Choroid plexus epithelial cell (primary cell): ENCODE data around the gene KLHDC8A.

Experiments used
- DNase-seq: peaks from one replicate; pipeline ENCODE4 v3.0.0-alpha.2; 2010; ENCODE audit warnings: low read depth
- H3K4me3 ChIP-seq: 2 replicates; pipeline ENCODE4 v1.5.1; 2011; ENCODE audit warnings: low read depth, mild to moderate bottlenecking, control low read depth, low read length, moderate library complexity
- TF ChIP-seq, protein P1 (sequence below): conservative IDR thresholded peaks from 2 replicates; pipeline ENCODE4 v1.5.1; 2011; ENCODE audit warnings: low read depth, mild to moderate bottlenecking, control low read depth, inconsistent platforms, low read length, moderate library complexity

Gene KLHDC8A

DNA sequence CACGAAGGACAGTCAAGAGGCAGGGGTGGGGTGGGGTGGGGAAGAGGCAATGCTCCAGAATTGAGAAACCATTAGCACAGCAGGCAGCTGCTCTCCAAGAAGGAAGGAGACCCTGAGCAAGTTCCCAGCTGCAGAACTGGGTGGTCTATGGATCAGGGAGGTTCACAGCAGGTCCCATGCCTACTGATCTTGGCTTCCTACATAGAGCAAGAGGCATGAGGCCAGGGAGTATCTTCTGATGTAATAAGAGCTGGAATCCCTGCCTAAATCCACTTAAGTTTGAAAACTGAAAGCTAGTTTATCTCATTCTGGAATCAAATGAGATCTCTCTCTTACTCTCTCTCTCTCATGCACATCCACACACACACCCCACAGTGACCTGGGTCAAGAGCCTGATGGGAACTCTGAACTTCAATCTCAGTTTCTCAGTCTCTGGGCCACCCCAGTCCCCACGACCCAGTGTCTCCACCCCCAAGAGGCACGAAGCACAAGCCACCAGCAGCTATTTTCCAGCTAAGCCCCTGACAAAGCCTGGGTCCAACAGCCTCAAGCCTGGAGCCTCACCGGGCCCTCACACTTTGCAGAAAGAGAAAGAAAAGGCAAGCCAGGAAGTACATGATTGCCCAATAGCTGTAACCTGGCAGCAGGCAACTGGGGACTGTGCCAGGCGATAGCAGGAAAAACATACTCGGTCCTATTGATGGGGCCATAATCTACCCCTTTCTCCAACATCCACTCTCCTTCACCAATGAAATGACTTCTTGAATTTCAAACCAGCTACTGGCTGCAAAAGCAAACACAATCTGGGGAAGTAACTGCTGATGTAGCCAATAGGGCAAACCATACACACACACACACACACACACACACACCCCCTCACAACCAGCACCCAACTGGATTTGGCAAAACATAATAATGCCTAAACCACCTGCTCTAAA lies 37.4 kb downstream of the KLHDC8A start:
- TF ChIP-seq, protein P1, sequence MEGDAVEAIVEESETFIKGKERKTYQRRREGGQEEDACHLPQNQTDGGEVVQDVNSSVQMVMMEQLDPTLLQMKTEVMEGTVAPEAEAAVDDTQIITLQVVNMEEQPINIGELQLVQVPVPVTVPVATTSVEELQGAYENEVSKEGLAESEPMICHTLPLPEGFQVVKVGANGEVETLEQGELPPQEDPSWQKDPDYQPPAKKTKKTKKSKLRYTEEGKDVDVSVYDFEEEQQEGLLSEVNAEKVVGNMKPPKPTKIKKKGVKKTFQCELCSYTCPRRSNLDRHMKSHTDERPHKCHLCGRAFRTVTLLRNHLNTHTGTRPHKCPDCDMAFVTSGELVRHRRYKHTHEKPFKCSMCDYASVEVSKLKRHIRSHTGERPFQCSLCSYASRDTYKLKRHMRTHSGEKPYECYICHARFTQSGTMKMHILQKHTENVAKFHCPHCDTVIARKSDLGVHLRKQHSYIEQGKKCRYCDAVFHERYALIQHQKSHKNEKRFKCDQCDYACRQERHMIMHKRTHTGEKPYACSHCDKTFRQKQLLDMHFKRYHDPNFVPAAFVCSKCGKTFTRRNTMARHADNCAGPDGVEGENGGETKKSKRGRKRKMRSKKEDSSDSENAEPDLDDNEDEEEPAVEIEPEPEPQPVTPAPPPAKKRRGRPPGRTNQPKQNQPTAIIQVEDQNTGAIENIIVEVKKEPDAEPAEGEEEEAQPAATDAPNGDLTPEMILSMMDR = no peak
- peak; percentile 87 for DNase-seq
- H3K4me3 ChIP-seq = peak overlapping the region; percentile 46

DNA sequence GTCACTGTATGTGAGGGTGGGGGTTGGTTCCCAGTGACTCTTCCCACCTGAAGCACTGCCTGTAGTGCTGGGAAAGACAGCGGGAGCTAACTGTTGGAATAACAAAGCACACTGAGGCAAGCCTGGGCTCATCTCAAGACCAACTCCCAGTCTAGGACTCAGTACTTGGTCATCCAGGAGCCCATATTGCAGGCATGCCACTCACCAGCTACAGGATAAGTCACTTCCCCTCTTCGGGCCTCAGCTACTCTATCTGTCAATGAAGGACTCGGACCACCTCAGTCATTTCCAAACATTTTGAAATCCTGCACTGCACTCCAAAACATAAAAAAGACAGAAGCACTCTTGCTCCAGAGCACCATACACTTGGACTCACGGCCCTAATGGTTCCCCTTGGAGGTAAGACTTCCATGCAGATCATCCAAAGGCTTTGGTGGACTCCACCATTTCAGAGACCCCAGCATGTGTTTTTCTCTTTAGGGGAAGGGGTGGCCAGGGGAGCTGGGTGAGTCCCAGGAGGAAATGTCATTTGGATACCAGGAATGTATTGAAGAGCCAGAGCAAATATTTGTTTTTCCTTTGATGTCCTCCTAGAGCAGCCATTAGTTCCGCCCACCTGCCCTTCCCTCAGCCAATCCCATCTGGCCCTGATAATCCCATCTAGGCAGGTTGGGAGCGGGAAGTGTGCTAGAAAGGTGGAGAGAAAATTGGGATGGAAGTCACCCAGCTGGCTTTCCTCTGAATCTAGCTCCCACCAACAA lies 38.3 kb downstream of the KLHDC8A start:
- TF ChIP-seq, protein P1 = no peak
- no peak for DNase-seq
- H3K4me3 ChIP-seq = no peak overlapping the region

DNA sequence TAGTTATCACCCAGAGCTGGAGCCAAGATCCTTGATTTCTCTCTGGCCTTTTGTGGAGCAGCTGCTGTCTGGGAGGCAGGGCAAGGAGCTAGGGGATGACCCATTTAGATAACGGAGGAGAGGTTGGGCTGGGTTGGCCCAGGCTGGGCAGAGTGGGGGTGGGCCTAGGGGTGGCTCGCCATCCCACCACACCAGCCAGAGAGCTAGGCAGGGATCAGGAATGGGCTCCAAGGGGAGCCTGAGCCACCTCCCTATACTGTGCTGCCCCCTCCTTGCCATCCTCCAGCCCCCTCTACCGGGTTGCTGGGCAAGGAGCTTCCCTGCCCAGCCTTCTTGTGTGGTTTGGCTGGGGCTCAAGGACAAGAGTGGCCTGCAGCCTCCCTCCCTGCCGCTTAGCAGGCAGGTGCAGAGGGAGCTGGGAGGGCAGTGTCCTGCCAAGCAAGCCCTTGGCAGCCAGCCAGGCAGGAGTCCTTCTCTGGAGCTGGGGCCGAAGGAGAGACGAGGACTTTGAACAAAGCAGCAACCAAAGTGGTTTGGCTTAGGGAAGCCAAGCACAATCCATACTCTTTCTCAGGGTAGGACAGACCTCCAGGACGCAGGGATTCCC lies 39.3 kb downstream of the KLHDC8A start:
- TF ChIP-seq, protein P1 = peak; percentile 6
- DNase-seq = peak; percentile 37
- no peak overlapping the region for H3K4me3 ChIP-seq

DNA sequence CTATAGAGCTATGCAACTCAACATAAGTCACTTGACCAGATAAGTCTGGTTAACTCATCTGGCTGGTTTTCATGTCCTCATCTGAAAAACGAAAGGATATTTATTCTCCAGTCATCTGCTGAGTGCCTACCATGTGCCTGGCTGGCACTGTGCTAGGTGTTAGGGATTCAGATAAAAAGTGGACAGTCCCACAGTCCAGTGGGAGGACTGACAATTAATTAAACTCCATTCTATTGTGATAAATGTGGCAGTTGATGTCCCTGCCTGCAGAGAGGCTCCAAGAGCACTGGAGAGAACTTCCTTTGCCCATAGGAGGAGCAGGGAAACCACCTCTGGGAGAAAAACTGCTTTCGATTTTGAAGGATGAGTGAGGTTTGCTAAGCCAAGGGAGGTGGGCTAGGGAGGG lies 40.6 kb downstream of the KLHDC8A start:
- DNase-seq = no peak
- TF ChIP-seq, protein P1 = no peak
- H3K4me3 ChIP-seq = no peak overlapping the region

DNA sequence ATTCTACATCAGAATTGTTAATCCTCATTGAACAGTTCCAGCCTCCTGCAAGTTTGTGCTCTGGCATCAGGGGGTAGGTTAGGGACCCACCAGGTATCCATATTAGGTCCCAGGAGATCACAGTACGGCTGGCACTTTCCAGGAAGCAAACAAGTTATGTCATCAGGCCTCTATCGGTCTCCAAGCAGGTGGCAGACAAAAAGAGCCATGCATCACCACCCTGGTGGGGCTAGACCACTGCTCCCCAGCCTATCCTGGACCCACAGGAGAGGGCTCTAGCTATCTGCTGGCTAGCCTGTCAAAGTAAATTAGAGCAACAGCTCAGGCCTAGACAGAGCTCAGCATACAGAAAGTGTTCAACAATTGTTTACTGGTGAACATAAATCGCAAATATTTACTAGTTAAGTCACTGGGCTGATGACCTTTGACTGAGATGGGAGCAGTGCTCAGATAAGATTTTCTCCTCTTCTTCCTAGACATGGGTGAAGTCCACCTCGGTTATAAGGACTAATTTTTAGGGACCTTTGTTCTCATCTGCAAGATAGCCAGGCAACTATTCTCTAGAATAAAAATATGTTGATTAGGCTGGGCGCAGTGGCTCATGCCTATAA lies 41.6 kb downstream of the KLHDC8A start:
- DNase-seq = no peak
- H3K4me3 ChIP-seq = no peak overlapping the region
- TF ChIP-seq, protein P1 = no peak

DNA sequence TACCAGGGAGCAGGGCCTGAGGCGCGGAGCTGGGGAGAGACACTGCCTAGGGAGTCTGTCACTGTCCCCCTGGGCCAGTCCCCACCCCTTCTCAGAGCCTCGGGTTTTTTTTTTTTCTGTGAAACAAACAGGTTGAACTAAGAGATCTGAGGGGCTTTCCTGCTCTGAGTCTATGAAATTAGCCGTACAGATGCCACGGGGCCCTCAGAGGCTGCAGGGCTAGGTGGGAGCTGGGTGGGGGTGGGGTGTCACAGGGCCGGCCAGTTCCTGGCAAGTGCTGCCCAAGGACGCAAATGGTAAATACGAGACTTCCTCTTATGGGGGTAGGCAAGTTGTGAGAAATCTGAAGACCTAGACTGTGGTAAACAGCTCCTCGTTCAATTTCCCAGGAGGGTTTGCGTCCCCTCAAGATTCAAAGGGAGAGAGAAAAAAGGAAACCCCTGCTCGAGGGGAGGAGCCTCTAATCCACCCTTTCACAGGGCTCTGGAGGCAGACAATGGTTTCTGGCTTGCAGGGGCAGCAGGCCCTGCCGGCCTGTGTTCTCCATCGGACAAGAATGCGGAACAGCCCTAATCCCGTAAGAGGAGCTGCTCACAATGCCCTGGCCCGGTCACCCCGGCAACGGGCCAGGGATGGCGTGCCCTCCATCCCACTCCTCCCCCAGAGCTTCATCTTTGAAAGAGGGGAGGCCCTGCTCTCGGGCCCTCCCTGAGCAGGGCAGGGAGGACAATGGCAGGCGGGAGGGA lies 43.0 kb downstream of the KLHDC8A start:
- H3K4me3 ChIP-seq = peak overlapping the region; percentile 31
- TF ChIP-seq, protein P1 = no peak
- peak; percentile 63 for DNase-seq
